GM23248 (cell line): ENCODE results near the gene HOMER2.

Experiments used
- EZH2 ChIP-seq: fragments of 200-600 bp; sonication (generic); IDR thresholded peaks from 2 replicates; pipeline ENCODE4 v1.6.1; 2018; ENCODE audit warnings: antibody characterized with exemption, mild to moderate bottlenecking; ENCODE audit not compliant: insufficient read depth, poor library complexity, severe bottlenecking
- EZH2phosphoT487 ChIP-seq: fragments of 200-600 bp; sonication (generic); IDR thresholded peaks from 2 replicates; pipeline ENCODE4 v1.6.1; 2018; ENCODE audit warnings: antibody characterized with exemption, moderate library complexity, mild to moderate bottlenecking, low read depth; ENCODE audit not compliant: insufficient read depth

DNA sequence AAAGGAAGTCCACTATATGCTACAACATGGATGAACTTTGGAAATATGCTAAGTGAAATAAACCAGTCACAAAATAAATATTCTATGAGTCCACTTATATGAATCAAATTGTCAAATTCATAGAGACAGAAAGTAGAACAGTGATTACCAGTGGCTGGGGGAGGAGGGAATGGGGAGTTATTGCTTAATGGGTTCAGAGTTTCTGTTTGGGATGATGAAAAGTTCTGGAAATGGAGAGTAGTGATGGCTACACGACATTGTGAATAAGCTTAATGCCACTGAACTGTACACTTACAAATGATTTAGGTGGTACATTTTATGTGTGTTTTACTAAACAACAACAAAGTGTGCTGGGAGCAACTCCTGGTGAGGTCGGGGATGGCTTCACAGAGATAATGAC lies 38.1 kb downstream of the HOMER2 start:
- TF ChIP-seq EZH2 (no peak), EZH2phosphoT487 (no peak)
